SHP77 treated with DMSO at 0.1 percent for 48 hours (cell line): ENCODE measurements around the gene CYP26A1.

ENCODE experiments used
- DNase-seq: peaks from one replicate; lab custom pipeline; 2025; lab: John Stamatoyannopoulos, UW

Gene CYP26A1

GRCh38 chr10:93123766-93124165, 50.1 kb downstream of the CYP26A1 start:
- no peak for DNase-seq

- DNase-seq = no peak
Measured at GRCh38 chr10:93124580-93125318, 51.1 kb downstream of the CYP26A1 start.

- DNase-seq = no peak
Measured at GRCh38 chr10:93125966-93126365, 52.3 kb downstream of the CYP26A1 start.

GRCh38 chr10:93126483-93127052, 52.9 kb downstream of the CYP26A1 start:
- DNase-seq = no peak
